Loucy (cell line): ENCODE results near the gene PLEKHH1.

Experiments used
- H2AFZ ChIP-seq: fragments of 200-600 bp; sonication (generic); 2 replicates; pipeline ENCODE4 v1.6.0; 2016; ENCODE audit warnings: antibody characterized with exemption, mild to moderate bottlenecking, low read length, moderate library complexity
- H3F3A ChIP-seq: fragments of 200-600 bp; 2 replicates; pipeline ENCODE4 v1.6.0; 2016; ENCODE audit warnings: antibody characterized with exemption, low read depth, mild to moderate bottlenecking
- H3K27me3 ChIP-seq: fragments of 200-600 bp; sonication (generic); 2 replicates; pipeline ENCODE4 v1.6.1; 2014; ENCODE audit warnings: low read length, mild to moderate bottlenecking; ENCODE audit not compliant: insufficient read depth, poor library complexity, severe bottlenecking
- H3K36me3 ChIP-seq: fragments of 200-600 bp; sonication (generic); 2 replicates; pipeline ENCODE4 v1.6.1; 2016; ENCODE audit warnings: low read length; ENCODE audit not compliant: insufficient read depth
- H3K4me1 ChIP-seq: fragments of 200-600 bp; sonication (generic); 2 replicates; pipeline ENCODE4 v1.5.1; 2014; ENCODE audit warnings: low read length, mild to moderate bottlenecking; ENCODE audit not compliant: insufficient read depth, poor library complexity, severe bottlenecking
- H3K4me2 ChIP-seq: fragments of 200-600 bp; sonication (generic); 2 replicates; pipeline ENCODE4 v1.6.0; 2014; ENCODE audit warnings: antibody characterized with exemption, low read length, low read depth, mild to moderate bottlenecking; ENCODE audit not compliant: poor library complexity, severe bottlenecking
- H3K4me3 ChIP-seq: fragments of 200-600 bp; sonication (generic); 2 replicates; pipeline ENCODE4 v1.5.1; 2014; ENCODE audit warnings: low read length, mild to moderate bottlenecking, mixed read lengths; ENCODE audit not compliant: poor library complexity, severe bottlenecking
- H3K79me2 ChIP-seq: fragments of 200-600 bp; sonication (generic); 2 replicates; pipeline ENCODE4 v1.6.1; 2014; ENCODE audit warnings: low read length; ENCODE audit not compliant: insufficient read depth
- H3K9ac ChIP-seq: fragments of 200-600 bp; sonication (generic); 2 replicates; pipeline ENCODE4 v1.6.0; 2014; ENCODE audit warnings: mild to moderate bottlenecking, low read depth, low read length, moderate library complexity; ENCODE audit not compliant: poor library complexity, severe bottlenecking
- H3K9me2 ChIP-seq: fragments of 200-600 bp; sonication (generic); replicated peaks from 2 replicates; pipeline ENCODE4 v1.6.1; 2016; ENCODE audit warnings: low read depth, low read length, mixed read lengths
- H3K9me3 ChIP-seq: fragments of 200-600 bp; sonication (generic); 2 replicates; pipeline ENCODE4 v1.6.1; 2014; ENCODE audit warnings: mild to moderate bottlenecking, antibody characterized with exemption, low read length, low read depth; ENCODE audit not compliant: insufficient read depth
- H4K20me1 ChIP-seq: fragments of 200-600 bp; sonication (generic); 2 replicates; pipeline ENCODE4 v1.6.0; 2014; ENCODE audit warnings: antibody characterized with exemption, low read length, mild to moderate bottlenecking; ENCODE audit not compliant: insufficient read depth, poor library complexity, severe bottlenecking
- CTCF ChIP-seq: fragments of 200-600 bp; sonication (generic); conservative IDR thresholded peaks from 2 replicates; pipeline ENCODE4 v1.5.1; 2014; ENCODE audit warnings: mild to moderate bottlenecking, antibody characterized with exemption, low read length
- EZH2phosphoT487 ChIP-seq: fragments of 200-600 bp; IDR thresholded peaks from 2 replicates; pipeline ENCODE4 v1.6.1; 2018; ENCODE audit warnings: antibody characterized with exemption, mild to moderate bottlenecking, moderate library complexity, borderline replicate concordance

The PLEKHH1 gene

DNA sequence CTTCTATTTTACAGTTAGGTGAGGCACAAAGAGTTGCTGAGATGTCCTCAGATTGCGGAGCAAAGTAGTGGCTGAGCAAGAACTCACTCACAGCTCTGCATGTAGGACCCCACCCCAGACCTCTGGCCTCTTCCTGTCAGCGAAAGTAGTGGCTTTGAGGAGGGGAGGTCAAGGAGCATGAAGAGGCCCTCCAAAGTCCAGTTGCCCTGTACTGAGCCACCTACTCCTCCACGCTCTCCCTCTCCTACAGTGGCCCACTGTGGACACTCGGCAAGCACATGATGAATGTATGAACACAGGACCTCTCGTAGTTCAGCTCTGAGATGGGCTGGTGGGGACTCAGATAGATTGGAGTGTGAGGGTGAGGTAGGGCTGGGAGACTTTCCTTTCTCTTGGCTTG lies 5.3 kb upstream of the PLEKHH1 start:
- H3K27me3 ChIP-seq, result peaks cover 27% of the 10 kb centered on the region
- no peaks in the 10 kb centered on the region for H4K20me1 ChIP-seq
- no peaks in the 10 kb centered on the region for H3K9me3 ChIP-seq
- no peaks in the 10 kb centered on the region for H3F3A ChIP-seq
- H3K4me1 ChIP-seq, result peaks cover 5% of the 10 kb centered on the region
- no peaks in the 10 kb centered on the region for H3K79me2 ChIP-seq
- H3K4me3 ChIP-seq, result no peak overlapping the region
- no peak overlapping the region for H3K4me2 ChIP-seq
- H3K9ac ChIP-seq, result no peak overlapping the region
- H2AFZ ChIP-seq, result no peak overlapping the region
- TF ChIP-seq EZH2phosphoT487 (no peak), CTCF (no peak)
- H3K36me3 ChIP-seq, result no peaks in the 10 kb centered on the region
- H3K9me2 ChIP-seq, result no peaks in the 10 kb centered on the region

GRCh38 chr14:67528276-67528675 lies 4.8 kb upstream of the PLEKHH1 start:
- Histone ChIP-seq H3K9ac (no peak overlapping the region), H3K9me3 (no peaks in the 10 kb centered on the region), H4K20me1 (no peaks in the 10 kb centered on the region), H3F3A (no peaks in the 10 kb centered on the region), H3K4me2 (no peak overlapping the region), H3K79me2 (no peaks in the 10 kb centered on the region), H3K27me3 (peaks cover 28% of the 10 kb centered on the region), H3K36me3 (no peaks in the 10 kb centered on the region), H3K4me3 (no peak overlapping the region), H3K9me2 (no peaks in the 10 kb centered on the region), H3K4me1 (peaks cover 5% of the 10 kb centered on the region), H2AFZ (no peak overlapping the region)
- TF ChIP-seq CTCF, result no peak

- no peak overlapping the region for H2AFZ ChIP-seq
- no peaks in the 10 kb centered on the region for H4K20me1 ChIP-seq
- no peaks in the 10 kb centered on the region for H3K9me2 ChIP-seq
- no peaks in the 10 kb centered on the region for H3F3A ChIP-seq
- no peak overlapping the region for H3K4me3 ChIP-seq
- no peaks in the 10 kb centered on the region for H3K36me3 ChIP-seq
- TF ChIP-seq CTCF, result no peak
- no peak for TF ChIP-seq EZH2phosphoT487
- H3K9ac ChIP-seq, result no peak overlapping the region
- no peaks in the 10 kb centered on the region for H3K79me2 ChIP-seq
- H3K4me1 ChIP-seq, result no peaks in the 10 kb centered on the region
- H3K9me3 ChIP-seq, result no peaks in the 10 kb centered on the region
- peaks cover 22% of the 10 kb centered on the region for H3K27me3 ChIP-seq
- H3K4me2 ChIP-seq, result no peak overlapping the region
Observed at GRCh38 chr14:67529947-67530935, 2.8 kb upstream of the PLEKHH1 start.
